Hepatocyte (in vitro differentiated cells): Measurements from ENCODE around the gene MAMDC2. TPM values are rescaled to one million over a fixed set of nuclear protein-coding genes. Genes with fewer than 3 reads are reported as not detected.

Source experiments
- DNase-seq: peaks from one replicate; pipeline ENCODE4 v3.0.0-alpha.2; 2016; ENCODE audit warnings: low spot score
- H2AFZ ChIP-seq: fragments of 200-600 bp; sonication (generic); 2 replicates; pipeline ENCODE4 v1.6.0; 2016; ENCODE audit warnings: antibody characterized with exemption, mild to moderate bottlenecking
- H3K27ac ChIP-seq: fragments of 200-600 bp; sonication (generic); 2 replicates; pipeline ENCODE4 v1.5.1; 2016; ENCODE audit warnings: mild to moderate bottlenecking
- H3K27me3 ChIP-seq: fragments of 200-600 bp; sonication (generic); 2 replicates; pipeline ENCODE4 v1.6.1; 2016
- H3K36me3 ChIP-seq: fragments of 200-600 bp; sonication (generic); replicated peaks from 2 replicates; pipeline ENCODE4 v1.5.1; 2016; ENCODE audit warnings: low read depth; ENCODE audit not compliant: insufficient read depth
- H3K4me1 ChIP-seq: fragments of 200-600 bp; sonication (generic); 2 replicates; pipeline ENCODE4 v1.5.1; 2016; ENCODE audit warnings: mild to moderate bottlenecking, moderate library complexity; ENCODE audit not compliant: insufficient read depth
- H3K4me2 ChIP-seq: fragments of 200-600 bp; sonication (generic); 2 replicates; pipeline ENCODE4 v1.6.0; 2016
- H3K4me3 ChIP-seq: fragments of 200-600 bp; sonication (generic); 2 replicates; pipeline ENCODE4 v1.5.1; 2016; ENCODE audit warnings: mild to moderate bottlenecking
- H3K79me2 ChIP-seq: fragments of 200-600 bp; sonication (generic); 2 replicates; pipeline ENCODE4 v1.6.0; 2017; ENCODE audit warnings: mild to moderate bottlenecking
- H3K9me2 ChIP-seq: fragments of 200-600 bp; sonication (generic); replicated peaks from 2 replicates; pipeline ENCODE4 v1.6.0; 2017; ENCODE audit warnings: mild to moderate bottlenecking; ENCODE audit not compliant: insufficient read depth
- H3K9me3 ChIP-seq: fragments of 200-600 bp; sonication (generic); 2 replicates; pipeline ENCODE4 v1.5.1; 2016; ENCODE audit warnings: low read depth, mild to moderate bottlenecking
- H4K20me1 ChIP-seq: fragments of 200-600 bp; sonication (generic); 2 replicates; pipeline ENCODE4 v1.6.0; 2016; ENCODE audit warnings: mild to moderate bottlenecking; ENCODE audit not compliant: insufficient read depth, poor library complexity, severe bottlenecking
- CTCF ChIP-seq: fragments of 200-600 bp; sonication (generic); IDR thresholded peaks from 2 replicates; pipeline ENCODE4 v1.5.1; 2016; ENCODE audit warnings: antibody characterized with exemption, mild to moderate bottlenecking; ENCODE audit not compliant: poor library complexity
- EZH2 ChIP-seq: fragments of 200-600 bp; sonication (generic); IDR thresholded peaks from 2 replicates; pipeline ENCODE4 v1.6.1; 2016; ENCODE audit warnings: antibody characterized with exemption, mild to moderate bottlenecking, borderline replicate concordance
- EZH2phosphoT487 ChIP-seq: fragments of 200-600 bp; sonication (generic); IDR thresholded peaks from one replicate; pipeline ENCODE4 v1.6.1; 2018; ENCODE audit warnings: antibody characterized with exemption, mild to moderate bottlenecking, low read depth, moderate library complexity; ENCODE audit not compliant: unreplicated experiment, severe bottlenecking
- WGBS: methylation state at CpG from one replicate; pipeline ENCODE4 v1.1.6; 2016; ENCODE audit warnings: low lambda C conversion rate; ENCODE audit errors: missing lambda C conversion rate; 5-methylcytosine and 5-hydroxymethylcytosine counted together
- polyA plus RNA-seq: library from polyadenylated mRNA; unstranded; fragments of >200 nt; fragmentation: Nextera tagmentation; extraction: Ambion mirVana; gene quantifications from 2 replicates; pipeline ENCODE4 v1.2.1, GENCODE V29; 2016
- total RNA-seq: library from RNA; depleted of rRNA; stranded (reverse); fragments of >200 nt; gene quantifications from 2 replicates; pipeline ENCODE4 v1.2.3, GENCODE V29; 2014

MAMDC2 gene
- total and polyA plus RNA-seq, 2 experiments from 2014 or later, result 0.65 to 1.9 TPM

GRCh38 chr9:70020991-70021571 is 22.6 kb upstream of the MAMDC2 start:
- H3K79me2 ChIP-seq, result no peaks in the 10 kb centered on the region
- no peaks in the 10 kb centered on the region for H4K20me1 ChIP-seq
- WGBS, result 84% methylated on average over 5 of the region's 5 CpGs
- H3K9me2 ChIP-seq, result no peaks in the 10 kb centered on the region
- no peak overlapping the region for H3K4me3 ChIP-seq
- H3K4me1 ChIP-seq, result peaks cover 4% of the 10 kb centered on the region
- H3K9me3 ChIP-seq, result no peaks in the 10 kb centered on the region
- H3K4me2 ChIP-seq, result no peak overlapping the region
- H3K36me3 ChIP-seq, result no peaks in the 10 kb centered on the region
- H3K27me3 ChIP-seq, result no peaks in the 10 kb centered on the region
- H3K27ac ChIP-seq, result no peak overlapping the region
- DNase-seq, result no peak
- TF ChIP-seq EZH2 (no peak), EZH2phosphoT487 (no peak), CTCF (no peak)
- no peak overlapping the region for H2AFZ ChIP-seq

GRCh38 chr9:70028287-70028686 is 15.4 kb upstream of the MAMDC2 start:
- no peaks in the 10 kb centered on the region for H3K4me1 ChIP-seq
- H3K9me3 ChIP-seq, result no peaks in the 10 kb centered on the region
- H4K20me1 ChIP-seq, result no peaks in the 10 kb centered on the region
- WGBS, result 80% methylated on average over 5 of the region's 5 CpGs
- no peaks in the 10 kb centered on the region for H3K9me2 ChIP-seq
- no peak overlapping the region for H3K4me2 ChIP-seq
- H3K27me3 ChIP-seq, result no peaks in the 10 kb centered on the region
- H2AFZ ChIP-seq, result no peak overlapping the region
- no peaks in the 10 kb centered on the region for H3K36me3 ChIP-seq
- H3K27ac ChIP-seq, result no peak overlapping the region
- no peaks in the 10 kb centered on the region for H3K79me2 ChIP-seq
- DNase-seq, result no peak
- TF ChIP-seq CTCF (no peak), EZH2 (no peak), EZH2phosphoT487 (no peak)
- H3K4me3 ChIP-seq, result no peak overlapping the region

GRCh38 chr9:70030156-70030555 is 13.5 kb upstream of the MAMDC2 start:
- WGBS, result 91% methylated on average over 1 of the region's 1 CpG
- H3K9me2 ChIP-seq, result no peaks in the 10 kb centered on the region
- DNase-seq, result no peak
- H3K4me2 ChIP-seq, result no peak overlapping the region
- no peaks in the 10 kb centered on the region for H3K79me2 ChIP-seq
- H3K27me3 ChIP-seq, result no peaks in the 10 kb centered on the region
- no peaks in the 10 kb centered on the region for H3K9me3 ChIP-seq
- no peak overlapping the region for H3K27ac ChIP-seq
- no peaks in the 10 kb centered on the region for H3K36me3 ChIP-seq
- H2AFZ ChIP-seq, result no peak overlapping the region
- H3K4me3 ChIP-seq, result no peak overlapping the region
- H4K20me1 ChIP-seq, result no peaks in the 10 kb centered on the region
- TF ChIP-seq EZH2phosphoT487 (no peak), EZH2 (no peak), CTCF (no peak)
- H3K4me1 ChIP-seq, result no peaks in the 10 kb centered on the region

GRCh38 chr9:70031141-70031545 is 12.5 kb upstream of the MAMDC2 start:
- H2AFZ ChIP-seq, result no peak overlapping the region
- no peaks in the 10 kb centered on the region for H3K4me1 ChIP-seq
- no peak overlapping the region for H3K4me3 ChIP-seq
- no peaks in the 10 kb centered on the region for H3K36me3 ChIP-seq
- H3K9me3 ChIP-seq, result no peaks in the 10 kb centered on the region
- DNase-seq, result no peak
- H3K27me3 ChIP-seq, result no peaks in the 10 kb centered on the region
- TF ChIP-seq EZH2, result no peak
- no peak for TF ChIP-seq CTCF
- no peak for TF ChIP-seq EZH2phosphoT487
- no peaks in the 10 kb centered on the region for H3K79me2 ChIP-seq
- peak overlapping the region; percentile 22 for H3K27ac ChIP-seq
- H3K9me2 ChIP-seq, result no peaks in the 10 kb centered on the region
- 38% methylated on average over 1 of the region's 1 CpG for WGBS
- no peaks in the 10 kb centered on the region for H4K20me1 ChIP-seq
- H3K4me2 ChIP-seq, result no peak overlapping the region
